ENCODE results near the gene ARMH1. TPM values are rescaled to one million over a fixed set of nuclear protein-coding genes. Genes with fewer than 3 reads are reported as not detected.

The ARMH1 gene
- total RNA-seq, 3 donors from 2014 or later = 1.7 to 4.1 (median 2.3) TPM

GRCh38 chr1:44647896-44648295 lies 26.6 kb upstream of the ARMH1 start:
- ATAC-seq (no peak), DNase-seq (no peak)
- no peak for TF ChIP-seq CTCF (IDR thresholded peaks at IDR 0.05)
- intact Hi-C loops (cut with DNase I, micrococcal nuclease) = no loop called here
- Histone ChIP-seq H3K4me1 (ENCODE audit: low read depth) (no peaks in the 10 kb centered on the region), H3K9me3 (no peaks in the 10 kb centered on the region), H3K36me3 (ENCODE audit: low read depth) (no peaks in the 10 kb centered on the region), H3K4me3 (no peak overlapping the region)

GRCh38 chr1:44648529-44649250 lies 25.8 kb upstream of the ARMH1 start:
- H3K4me1 ChIP-seq (ENCODE audit: low read depth) = no peaks in the 10 kb centered on the region
- H3K9me3 ChIP-seq = no peaks in the 10 kb centered on the region
- intact Hi-C loops (cut with DNase I, micrococcal nuclease) = no loop called here
- no peaks in the 10 kb centered on the region for H3K36me3 ChIP-seq (ENCODE audit: low read depth)
- no peak for TF ChIP-seq CTCF (IDR thresholded peaks at IDR 0.05)
- H3K4me3 ChIP-seq = no peak overlapping the region
- ATAC-seq (peak; percentile 30), DNase-seq (no peak)

- no peaks in the 10 kb centered on the region for H3K9me3 ChIP-seq
- intact Hi-C loops (cut with DNase I, micrococcal nuclease) = no loop called here
- TF ChIP-seq CTCF (IDR thresholded peaks at IDR 0.05) = no peak
- no peak overlapping the region for H3K4me3 ChIP-seq
- no peaks in the 10 kb centered on the region for H3K36me3 ChIP-seq (ENCODE audit: low read depth)
- no peaks in the 10 kb centered on the region for H3K4me1 ChIP-seq (ENCODE audit: low read depth)
- no peak for ATAC-seq
- no peak for DNase-seq
Measured at GRCh38 chr1:44649788-44650158, 24.7 kb upstream of the ARMH1 start.

GRCh38 chr1:44650159-44650831 lies 24.2 kb upstream of the ARMH1 start:
- TF ChIP-seq CTCF (IDR thresholded peaks at IDR 0.05) = no peak
- H3K4me1 ChIP-seq (ENCODE audit: low read depth) = no peaks in the 10 kb centered on the region
- intact Hi-C loops (cut with DNase I, micrococcal nuclease) = no loop called here
- DNase-seq (no peak), ATAC-seq (no peak)
- H3K4me3 ChIP-seq = no peak overlapping the region
- no peaks in the 10 kb centered on the region for H3K9me3 ChIP-seq
- no peaks in the 10 kb centered on the region for H3K36me3 ChIP-seq (ENCODE audit: low read depth)

- H3K9me3 ChIP-seq = no peaks in the 10 kb centered on the region
- H3K4me1 ChIP-seq (ENCODE audit: low read depth) = no peaks in the 10 kb centered on the region
- TF ChIP-seq CTCF (IDR thresholded peaks at IDR 0.05) = no peak
- ATAC-seq (no peak), DNase-seq (no peak)
- intact Hi-C loops (cut with DNase I, micrococcal nuclease) = no loop called here
- no peaks in the 10 kb centered on the region for H3K36me3 ChIP-seq (ENCODE audit: low read depth)
- no peak overlapping the region for H3K4me3 ChIP-seq
Measured at GRCh38 chr1:44651069-44651468, 23.4 kb upstream of the ARMH1 start.

Measured in mucosa of descending colon (tissue), 3 donors.